HG03460 (cell line): ENCODE measurements around the gene WEE1.

Experiments
- ATAC-seq: cut with Tn5 transposase; IDR thresholded peaks from one replicate; pipeline ENCODE4 v1.9.1; 2021; ENCODE audit not compliant: unreplicated experiment

The WEE1 gene

DNA sequence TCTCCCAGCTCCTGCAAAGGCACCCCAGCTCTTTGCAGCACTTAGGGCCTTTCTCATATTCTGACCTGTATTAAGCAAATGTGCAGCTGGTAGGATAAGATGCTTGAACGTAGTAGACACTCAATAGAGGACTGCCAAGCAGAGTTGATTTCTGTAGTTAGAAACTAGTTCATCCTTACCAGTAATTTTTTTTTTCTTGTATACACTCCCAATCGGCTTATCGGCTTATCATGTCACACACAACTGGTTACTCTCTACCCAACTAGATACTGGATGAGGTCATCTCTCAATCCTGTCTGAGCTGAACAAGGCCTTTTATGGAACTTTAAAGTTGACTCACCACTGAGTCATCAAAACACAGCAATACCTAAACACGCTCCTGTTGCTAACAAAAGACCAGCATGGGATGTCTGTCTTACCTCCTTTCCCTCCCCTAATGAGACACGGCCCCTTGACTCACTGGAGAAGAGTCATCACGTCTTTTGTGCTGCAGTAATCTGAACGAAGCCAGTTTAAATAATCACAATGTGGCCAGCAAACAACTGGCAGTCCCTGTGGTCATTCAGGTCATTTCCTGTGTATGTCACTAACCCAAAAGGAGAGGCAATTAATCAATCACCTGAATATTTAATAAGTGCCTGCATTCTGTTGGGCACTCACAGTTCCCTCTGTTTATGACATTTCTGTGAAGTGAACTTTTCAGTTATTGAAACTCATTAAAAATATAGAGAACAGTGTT is 7.5 kb upstream of the WEE1 start:
- peak; percentile 87 for ATAC-seq

DNA sequence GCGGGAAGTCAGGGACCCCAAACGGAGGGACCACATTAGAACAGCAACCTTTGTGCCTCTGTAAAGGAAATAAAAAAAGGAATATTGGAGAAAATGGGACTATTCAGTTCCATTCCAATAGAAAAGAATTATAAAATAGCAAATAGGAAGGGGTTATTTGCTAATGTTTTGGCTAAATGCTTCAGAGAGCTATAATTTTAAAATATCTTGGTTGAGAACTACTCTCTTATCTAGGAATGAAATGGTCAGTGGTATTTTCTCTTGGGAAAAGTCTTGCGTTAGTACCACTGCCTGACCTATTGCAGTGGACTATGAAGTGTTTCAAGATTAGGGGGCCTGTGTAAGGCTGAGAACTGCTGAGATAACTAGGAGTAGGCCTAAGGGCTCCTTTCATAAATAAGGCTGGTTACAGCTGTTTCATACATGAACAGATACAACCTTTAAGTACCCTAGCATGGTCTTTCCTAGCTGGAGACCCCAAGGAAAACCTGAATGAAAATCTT is 6.9 kb upstream of the WEE1 start:
- no peak for ATAC-seq

GRCh38 chr11:9567401-9567800 is 6.1 kb upstream of the WEE1 start:
- no peak for ATAC-seq

- ATAC-seq = no peak
Measured at GRCh38 chr11:9568161-9568853, 5.2 kb upstream of the WEE1 start.

GRCh38 chr11:9568854-9569587 is 4.4 kb upstream of the WEE1 start:
- no peak for ATAC-seq

GRCh38 chr11:9569588-9570164 is 3.8 kb upstream of the WEE1 start:
- no peak for ATAC-seq

GRCh38 chr11:9570313-9571025 is 3.0 kb upstream of the WEE1 start:
- no peak for ATAC-seq

- no peak for ATAC-seq
Measured at GRCh38 chr11:9571071-9571762, 2.3 kb upstream of the WEE1 start.

DNA sequence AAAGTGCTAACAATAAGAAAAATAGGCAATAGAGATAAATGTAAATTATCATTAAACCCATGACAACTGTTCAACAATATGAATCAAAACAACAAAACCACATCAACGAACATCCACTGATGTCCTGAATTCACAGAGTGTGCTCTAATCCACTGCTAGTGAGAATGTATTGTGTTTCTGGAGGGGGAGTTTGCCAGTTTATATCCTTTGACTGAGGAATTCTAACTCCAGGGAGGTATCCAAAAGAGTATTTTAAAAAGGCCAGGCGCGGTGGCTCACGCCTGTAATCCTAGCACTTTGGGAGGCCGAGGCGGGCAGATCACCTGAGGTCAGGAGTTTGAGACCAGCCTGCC is 1.7 kb upstream of the WEE1 start:
- no peak for ATAC-seq

GRCh38 chr11:9573775-9574621 is 528 bp downstream of the WEE1 start:
- peak; percentile 0 for ATAC-seq

- no peak for ATAC-seq
Measured at GRCh38 chr11:9574622-9575259, 1.3 kb downstream of the WEE1 start.

DNA sequence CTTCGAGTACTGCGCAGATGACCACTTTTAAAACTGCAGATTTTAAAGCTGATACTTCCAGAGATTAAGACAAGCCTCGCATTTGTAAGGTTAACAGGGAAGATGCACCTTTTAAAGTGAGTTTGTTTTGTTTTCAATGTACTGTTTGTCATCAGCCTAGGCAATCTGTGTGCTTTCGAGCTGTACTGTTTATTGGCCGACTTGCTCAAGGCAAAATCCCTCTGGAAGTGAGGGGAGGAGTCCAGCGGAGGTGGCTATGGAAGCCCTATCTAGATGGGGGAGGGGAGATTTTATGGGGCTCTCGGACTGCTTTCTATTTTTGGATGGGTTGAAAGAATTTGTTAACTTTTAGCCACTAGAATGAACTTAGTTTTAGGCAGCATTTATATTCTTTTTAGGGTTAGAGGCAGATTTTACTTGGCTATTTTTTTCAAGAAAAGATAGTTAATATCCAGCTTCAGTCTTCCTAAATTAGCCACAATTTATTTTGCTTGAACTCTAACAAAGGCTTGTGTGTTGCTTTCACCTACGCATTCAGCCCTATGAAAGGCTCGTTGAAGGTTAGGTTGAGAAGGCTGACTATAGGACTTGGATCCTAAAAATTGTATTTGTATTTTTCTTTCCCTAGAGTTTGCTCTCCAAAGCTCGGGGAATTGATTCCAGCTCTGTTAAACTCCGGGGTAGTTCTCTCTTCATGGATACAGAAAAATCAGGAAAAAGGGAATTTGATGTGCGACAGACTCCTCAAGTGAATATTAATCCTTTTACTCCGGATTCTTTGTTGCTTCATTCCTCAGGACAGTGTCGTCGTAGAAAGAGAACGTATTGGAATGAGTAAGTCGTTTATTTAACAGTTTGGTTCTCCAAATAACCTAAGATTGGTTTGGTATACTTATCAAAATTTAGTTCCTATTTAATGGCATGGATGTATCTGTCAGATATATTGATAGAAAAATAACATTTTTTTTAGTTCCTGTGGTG is 2.1 kb downstream of the WEE1 start:
- ATAC-seq = no peak

DNA sequence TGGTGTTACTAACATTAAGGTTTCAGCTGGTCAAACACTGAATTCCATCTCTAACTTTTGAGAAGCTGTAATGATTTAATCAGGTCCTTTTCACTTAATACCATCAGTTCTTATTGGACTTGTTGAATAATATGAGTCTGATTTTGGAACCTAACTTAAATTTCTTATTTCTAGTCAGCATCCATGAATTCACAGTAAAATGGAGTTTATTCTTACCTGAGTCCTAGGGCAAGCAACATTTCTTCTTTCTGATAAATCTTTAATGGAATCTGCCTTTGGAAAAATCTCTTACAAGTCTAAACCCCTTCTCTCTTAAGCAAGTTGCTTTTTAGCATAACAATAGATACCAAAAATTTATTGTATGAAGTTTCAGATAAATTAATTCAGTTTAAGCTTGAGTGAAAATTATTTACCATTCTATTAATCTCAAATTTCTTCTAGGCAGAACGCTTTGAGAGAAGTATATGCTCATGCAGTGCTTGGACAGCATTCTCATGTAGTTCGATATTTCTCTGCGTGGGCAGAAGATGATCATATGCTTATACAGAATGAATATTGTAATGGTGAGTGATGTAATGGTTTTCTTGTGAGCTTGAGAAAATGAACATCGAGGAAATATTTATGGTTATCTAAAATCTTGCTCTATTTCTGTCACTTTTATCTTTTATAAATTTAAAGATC is 3.4 kb downstream of the WEE1 start:
- no peak for ATAC-seq

GRCh38 chr11:9577556-9577955 is 4.1 kb downstream of the WEE1 start:
- ATAC-seq = no peak

GRCh38 chr11:9580894-9581293 is 7.4 kb downstream of the WEE1 start:
- ATAC-seq = no peak

DNA sequence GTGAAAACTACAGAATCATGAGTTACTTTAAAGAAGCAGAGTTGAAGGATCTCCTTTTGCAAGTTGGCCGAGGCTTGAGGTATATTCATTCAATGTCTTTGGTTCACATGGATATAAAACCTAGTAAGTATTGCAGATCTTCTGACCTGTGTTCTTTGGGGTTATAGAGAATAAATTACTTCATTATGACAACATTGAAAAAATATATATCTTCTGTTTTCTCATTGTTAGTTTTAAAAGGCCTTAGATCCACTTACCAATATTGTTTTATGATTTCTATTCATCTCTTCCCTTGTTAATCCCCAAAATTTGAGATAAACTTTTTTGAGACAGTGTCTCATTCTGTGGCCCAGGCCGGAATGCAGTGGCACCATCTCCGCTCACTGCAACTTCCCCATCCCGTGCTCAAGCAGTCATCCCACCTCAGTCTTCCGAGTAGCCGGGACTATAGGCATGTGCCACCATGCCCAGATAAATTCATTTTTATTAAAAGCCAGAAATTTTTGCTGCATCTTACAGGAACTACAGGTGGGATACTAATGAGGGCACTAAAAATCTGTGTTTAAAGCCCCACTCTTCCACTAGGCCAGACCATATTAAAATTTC is 8.2 kb downstream of the WEE1 start:
- no peak for ATAC-seq

GRCh38 chr11:9590717-9591116 is 17.2 kb downstream of the WEE1 start:
- ATAC-seq = no peak
